ENCODE data around the gene TMED5.
A peak's percentile ranks its signal among the peaks of the same experiment; 100 is the strongest.

DNA sequence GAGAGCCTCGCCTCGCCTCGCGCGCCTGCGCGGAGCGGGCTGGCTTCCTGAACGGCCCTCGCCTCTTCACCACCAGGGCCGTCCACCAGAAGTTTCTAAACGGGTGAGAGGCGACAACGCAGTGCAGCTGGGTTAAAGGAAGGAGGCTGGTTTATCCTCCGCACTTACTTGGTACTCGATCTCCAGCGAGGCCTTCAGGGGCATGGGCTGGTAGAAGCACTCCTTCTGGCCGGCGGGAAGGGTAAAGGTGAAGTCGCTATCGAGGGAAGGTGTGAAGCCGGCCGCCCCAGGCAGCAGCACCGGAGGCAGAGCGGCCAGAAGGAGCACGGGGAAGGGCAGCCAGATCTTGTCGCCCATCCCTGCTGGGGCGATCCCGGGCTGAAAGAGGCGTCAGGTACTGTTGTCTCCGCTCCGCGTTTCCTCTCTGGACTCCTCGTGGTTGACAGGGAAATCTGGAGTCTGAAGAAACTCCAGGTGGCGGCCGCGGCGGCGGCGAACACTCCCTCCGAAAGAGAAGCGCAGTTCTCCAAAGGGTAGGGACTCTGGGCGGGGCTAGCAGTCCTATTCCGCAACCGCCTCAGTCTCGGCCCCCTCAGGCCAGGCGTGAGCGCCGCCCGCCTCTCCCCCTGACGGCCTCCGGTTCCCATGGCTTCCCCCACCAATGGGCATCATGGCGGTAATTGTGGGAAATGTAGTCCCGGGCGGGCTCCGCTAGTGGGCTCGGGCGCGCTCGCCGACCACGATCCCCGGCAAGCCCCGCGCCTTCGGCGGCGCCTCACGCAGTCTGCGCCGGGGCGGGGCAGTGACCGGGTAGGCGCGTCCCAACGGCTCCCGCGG lies at the start of gene TMED5:
- TF ChIP-seq, protein P1, sequence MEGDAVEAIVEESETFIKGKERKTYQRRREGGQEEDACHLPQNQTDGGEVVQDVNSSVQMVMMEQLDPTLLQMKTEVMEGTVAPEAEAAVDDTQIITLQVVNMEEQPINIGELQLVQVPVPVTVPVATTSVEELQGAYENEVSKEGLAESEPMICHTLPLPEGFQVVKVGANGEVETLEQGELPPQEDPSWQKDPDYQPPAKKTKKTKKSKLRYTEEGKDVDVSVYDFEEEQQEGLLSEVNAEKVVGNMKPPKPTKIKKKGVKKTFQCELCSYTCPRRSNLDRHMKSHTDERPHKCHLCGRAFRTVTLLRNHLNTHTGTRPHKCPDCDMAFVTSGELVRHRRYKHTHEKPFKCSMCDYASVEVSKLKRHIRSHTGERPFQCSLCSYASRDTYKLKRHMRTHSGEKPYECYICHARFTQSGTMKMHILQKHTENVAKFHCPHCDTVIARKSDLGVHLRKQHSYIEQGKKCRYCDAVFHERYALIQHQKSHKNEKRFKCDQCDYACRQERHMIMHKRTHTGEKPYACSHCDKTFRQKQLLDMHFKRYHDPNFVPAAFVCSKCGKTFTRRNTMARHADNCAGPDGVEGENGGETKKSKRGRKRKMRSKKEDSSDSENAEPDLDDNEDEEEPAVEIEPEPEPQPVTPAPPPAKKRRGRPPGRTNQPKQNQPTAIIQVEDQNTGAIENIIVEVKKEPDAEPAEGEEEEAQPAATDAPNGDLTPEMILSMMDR (IDR thresholded peaks at IDR 0.05), result peak in 5 of 6 experiments; percentile 10 to 73 (median 56)
- TF ChIP-seq POLR2AphosphoS5 (IDR thresholded peaks at IDR 0.05), result peak; percentile 82 to 92

All from upper lobe of left lung (tissue), 4 donors.